ENCODE data around the gene MARCHF2.
"Not testable (repeated sequence)": the region's sequence is repeated elsewhere in the genome, so short reads cannot be mapped to it uniquely, and the experiment has no call there.

Gene MARCHF2

GRCh38 chr19:8412783-8413628, at the start of gene MARCHF2:
TSS of gene MARCHF2 (plus strand) at chr19:8413305. CDS start at chr19:8421841, 8,536 bp downstream.
- peak; percentile 91 to 99 for DNase-seq

DNA sequence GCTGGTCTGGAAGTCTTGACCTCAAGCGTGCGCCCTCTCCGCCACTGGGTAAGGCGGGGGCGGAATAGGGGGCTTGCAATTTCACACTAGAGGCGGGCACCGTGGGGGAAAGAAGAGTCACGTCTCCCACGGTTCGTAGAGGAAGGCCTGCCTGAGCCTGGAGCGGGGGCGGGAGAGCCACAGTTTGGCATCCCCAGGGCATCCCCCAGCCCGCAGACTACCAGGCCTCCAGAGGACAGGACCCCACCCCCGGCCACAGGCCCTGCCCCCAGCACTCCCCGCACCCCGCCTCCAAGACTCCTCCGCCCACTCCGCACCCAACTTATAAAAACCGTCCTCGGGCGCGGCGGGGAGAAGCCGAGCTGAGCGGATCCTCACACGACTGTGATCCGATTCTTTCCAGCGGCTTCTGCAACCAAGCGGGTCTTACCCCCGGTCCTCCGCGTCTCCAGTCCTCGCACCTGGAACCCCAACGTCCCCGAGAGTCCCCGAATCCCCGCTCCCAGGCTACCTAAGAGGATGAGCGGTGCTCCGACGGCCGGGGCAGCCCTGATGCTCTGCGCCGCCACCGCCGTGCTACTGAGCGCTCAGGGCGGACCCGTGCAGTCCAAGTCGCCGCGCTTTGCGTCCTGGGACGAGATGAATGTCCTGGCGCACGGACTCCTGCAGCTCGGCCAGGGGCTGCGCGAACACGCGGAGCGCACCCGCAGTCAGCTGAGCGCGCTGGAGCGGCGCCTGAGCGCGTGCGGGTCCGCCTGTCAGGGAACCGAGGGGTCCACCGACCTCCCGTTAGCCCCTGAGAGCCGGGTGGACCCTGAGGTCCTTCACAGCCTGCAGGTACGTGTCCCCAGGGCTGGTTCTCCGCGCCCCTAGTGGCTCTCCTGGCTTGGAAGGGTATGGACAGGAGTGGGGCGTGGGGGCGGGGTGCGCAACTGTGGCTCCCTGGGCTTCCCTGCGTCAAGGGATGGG, 49.0 kb upstream of the MARCHF2 start, which contains the start of gene ANGPTL4:
Gene ANGPTL4, plus strand, starts transcription at position 353 of the 969 bp plus-strand sequence. Its CDS starts 167 bp downstream, at position 520.
- DNase-seq = no peak

GRCh38 chr19:8366121-8366581, 47.0 kb upstream of the MARCHF2 start:
- DNase-seq = no peak

DNA sequence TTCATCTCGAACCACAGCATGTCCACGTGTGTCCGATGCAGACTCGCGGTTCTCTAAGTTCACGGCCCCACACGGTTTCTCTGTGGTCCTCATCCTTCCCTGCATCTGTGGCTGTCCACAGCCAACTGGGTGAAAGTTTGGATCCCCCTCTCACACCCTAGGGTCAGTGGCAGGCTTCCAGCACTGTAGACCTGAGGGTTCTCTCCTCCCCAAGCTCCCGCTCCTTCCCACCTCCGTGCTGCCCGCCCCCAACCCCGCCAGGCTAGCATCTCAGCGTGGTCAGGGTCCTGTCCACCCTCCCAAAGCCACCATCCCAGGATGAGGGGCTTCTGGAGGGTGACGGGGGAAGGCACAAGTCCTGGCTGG, 46.2 kb upstream of the MARCHF2 start:
- DNase-seq = no peak

DNA sequence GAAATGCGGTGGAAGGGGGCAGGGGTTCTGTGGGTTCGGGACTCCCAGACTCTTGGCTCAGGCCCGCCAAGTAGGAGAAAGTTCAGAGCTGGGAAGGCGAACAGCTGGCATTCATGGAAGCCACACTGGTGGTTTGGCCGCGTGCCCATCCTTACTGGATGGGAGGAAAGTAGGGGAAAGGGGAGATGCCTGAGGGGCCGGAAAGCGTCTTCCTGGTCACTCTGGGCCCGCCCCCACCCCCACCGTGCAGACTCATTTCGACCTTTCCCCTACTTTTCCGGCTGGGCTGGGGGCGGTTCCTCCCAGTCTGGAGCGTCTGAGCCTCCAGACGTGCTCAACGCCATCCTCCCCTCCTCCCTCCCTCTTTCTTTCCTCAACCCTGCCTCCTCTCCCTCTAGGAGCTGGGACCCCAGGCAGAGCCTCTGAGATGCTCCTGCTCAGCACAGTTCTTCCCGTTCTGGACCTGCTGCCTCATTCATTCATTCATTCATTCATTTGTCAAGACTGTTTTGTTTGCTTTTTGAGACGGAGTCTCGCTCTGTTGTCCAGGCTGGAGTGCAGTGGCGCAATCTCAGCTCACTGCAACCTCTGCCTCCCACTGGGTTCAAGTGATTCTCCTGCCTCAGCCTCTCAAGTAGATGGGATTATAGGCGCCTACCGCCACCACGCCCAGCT, 45.6 kb upstream of the MARCHF2 start:
- DNase-seq = peak; percentile 55 to 89

- DNase-seq = no peak
Observed at GRCh38 chr19:8370176-8371010, 42.7 kb upstream of the MARCHF2 start.

DNA sequence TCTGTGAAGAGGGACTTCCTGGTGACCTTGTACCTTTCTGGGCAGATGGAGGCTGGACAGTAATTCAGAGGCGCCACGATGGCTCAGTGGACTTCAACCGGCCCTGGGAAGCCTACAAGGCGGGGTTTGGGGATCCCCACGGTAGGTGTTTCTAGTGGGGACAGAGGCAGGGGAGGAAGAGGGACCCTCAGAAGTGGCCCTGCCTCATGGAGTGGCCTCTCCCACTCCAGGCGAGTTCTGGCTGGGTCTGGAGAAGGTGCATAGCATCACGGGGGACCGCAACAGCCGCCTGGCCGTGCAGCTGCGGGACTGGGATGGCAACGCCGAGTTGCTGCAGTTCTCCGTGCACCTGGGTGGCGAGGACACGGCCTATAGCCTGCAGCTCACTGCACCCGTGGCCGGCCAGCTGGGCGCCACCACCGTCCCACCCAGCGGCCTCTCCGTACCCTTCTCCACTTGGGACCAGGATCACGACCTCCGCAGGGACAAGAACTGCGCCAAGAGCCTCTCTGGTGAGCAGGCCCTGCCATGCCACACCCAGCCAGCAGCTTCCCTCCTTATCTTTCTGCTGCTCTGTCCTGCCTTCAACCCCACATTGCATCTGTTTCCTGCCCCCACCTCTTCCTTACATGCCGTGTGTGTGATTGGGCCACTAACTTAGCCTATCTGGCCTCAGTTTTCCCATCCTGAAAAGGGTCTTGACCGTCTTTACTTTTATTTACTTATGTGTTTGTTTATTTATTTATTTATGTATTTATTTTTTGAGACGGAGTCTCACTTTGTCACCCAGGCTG, 41.9 kb upstream of the MARCHF2 start:
- DNase-seq = no peak

DNA sequence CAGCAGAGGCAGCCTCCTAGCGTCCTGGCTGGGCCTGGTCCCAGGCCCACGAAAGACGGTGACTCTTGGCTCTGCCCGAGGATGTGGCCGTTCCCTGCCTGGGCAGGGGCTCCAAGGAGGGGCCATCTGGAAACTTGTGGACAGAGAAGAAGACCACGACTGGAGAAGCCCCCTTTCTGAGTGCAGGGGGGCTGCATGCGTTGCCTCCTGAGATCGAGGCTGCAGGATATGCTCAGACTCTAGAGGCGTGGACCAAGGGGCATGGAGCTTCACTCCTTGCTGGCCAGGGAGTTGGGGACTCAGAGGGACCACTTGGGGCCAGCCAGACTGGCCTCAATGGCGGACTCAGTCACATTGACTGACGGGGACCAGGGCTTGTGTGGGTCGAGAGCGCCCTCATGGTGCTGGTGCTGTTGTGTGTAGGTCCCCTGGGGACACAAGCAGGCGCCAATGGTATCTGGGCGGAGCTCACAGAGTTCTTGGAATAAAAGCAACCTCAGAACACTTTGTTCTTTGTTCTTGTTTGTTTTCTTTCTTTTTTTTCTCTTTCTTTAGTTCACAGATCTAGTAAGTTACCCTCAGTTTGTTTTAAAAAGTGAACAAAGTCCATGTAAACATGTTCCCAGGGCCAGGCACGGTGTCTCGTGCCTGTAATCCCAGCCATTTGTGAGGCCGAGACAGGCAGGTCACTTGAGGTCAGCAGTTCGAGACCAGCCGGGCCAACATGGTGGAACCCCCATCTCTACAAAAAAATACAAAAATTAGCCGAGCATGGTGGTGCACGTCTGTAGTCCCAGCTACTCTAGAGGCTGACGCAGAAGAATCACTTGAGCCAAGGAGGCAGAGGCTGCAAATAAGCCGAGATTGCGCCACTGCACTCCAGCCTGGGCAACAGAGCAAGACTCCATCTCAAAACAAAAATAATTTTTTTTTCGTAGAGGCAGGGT, 39.0 kb upstream of the MARCHF2 start:
- DNase-seq = no peak

- not testable (repeated sequence) for DNase-seq
Observed at GRCh38 chr19:8375766-8376165, 37.3 kb upstream of the MARCHF2 start.

DNA sequence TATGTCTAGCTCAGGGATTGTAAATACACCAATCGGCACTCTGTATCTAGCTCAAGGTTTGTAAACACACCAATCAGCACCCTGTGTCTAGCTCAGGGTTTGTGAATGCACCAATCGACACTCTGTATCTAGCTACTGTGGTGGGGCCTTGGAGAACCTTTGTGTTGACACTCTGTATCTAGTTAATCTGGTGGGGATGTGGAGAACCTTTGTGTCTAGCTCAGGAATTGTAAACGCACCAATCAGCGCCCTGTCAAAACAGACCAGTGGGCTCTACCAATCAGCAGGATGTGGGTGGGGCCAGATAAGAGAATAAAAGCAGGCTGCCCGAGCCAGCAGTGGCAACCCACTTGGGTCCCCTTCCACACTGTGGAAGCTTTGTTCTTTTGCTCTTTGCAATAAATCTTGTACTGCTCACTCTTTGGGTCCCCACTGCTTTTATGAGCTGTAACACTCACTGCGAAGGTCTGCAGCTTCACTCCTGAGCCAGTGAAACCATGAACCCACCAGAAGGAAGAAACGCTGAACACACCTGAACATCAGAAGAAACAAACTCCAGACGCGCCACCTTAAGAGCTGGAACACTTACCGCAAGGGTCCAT, 36.6 kb upstream of the MARCHF2 start:
- not testable (repeated sequence) for DNase-seq

DNA sequence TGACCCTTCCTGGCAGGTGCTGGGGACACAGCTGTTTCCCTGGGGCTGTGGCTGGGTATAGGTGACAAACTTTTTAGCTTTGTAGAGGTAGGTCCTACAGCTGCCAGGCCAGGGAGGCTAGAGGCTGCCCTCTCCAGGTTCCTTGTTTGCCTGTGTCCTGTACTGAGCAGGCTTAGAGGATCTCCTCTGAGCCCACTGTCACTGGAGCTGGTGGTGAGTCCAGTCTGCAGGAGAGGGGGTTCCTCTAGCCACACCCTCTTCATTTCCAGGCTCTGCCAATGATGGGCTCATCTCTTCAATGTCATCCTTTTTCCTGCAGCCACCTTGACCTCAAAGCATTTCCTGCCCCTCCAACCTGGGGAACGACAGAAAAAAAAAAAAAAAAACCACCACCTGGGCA, 35.5 kb upstream of the MARCHF2 start:
- DNase-seq = no peak

GRCh38 chr19:8379156-8379891, 33.8 kb upstream of the MARCHF2 start:
- not testable (repeated sequence) for DNase-seq

DNA sequence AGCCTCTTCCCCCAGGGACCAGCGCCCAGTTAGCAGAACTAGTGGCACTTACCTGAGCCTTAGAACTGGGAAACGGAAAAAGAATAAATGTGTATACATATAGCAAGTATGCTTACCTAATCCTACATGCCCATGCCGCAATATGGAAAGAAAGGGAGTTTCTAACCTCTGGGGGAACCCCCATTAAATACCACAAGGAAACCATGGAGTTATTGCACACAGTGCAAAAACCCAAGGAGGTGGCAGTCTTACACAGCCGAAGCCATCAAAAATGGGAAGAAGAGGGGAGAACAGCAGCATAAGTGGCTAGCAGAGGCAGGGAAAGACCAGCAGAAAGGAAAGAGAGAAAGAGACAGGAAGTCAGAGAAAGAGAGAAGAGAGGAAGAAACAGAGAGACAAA, 28.5 kb upstream of the MARCHF2 start:
- DNase-seq = not testable (repeated sequence)

GRCh38 chr19:8385103-8385502, 28.0 kb upstream of the MARCHF2 start:
- not testable (repeated sequence) for DNase-seq

GRCh38 chr19:8385566-8385965, 27.5 kb upstream of the MARCHF2 start:
- not testable (repeated sequence) for DNase-seq

DNA sequence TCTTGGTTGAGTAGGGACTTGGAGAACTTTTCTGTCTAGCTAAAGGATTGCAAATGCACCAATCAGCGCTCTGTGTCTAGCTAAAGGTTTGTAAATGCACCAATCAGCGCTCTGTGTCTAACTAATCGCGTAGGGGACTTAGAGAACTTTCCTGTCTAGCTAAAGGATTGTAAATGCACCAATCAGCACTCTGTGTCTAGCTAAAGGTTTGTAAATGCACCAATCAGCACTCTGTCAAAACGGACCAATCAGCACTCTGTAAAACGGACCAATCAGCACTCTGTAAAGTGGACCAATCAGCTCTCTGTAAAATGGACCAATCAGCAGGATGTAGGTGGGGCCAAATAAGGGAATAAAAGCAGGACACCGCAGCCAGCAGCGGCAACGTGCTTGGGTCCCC, 26.7 kb upstream of the MARCHF2 start:
- not testable (repeated sequence) for DNase-seq

- DNase-seq = no peak
Observed at GRCh38 chr19:8386990-8387389, 26.1 kb upstream of the MARCHF2 start.

Data from NCI-H446 (cell line).